ENCODE measurements around the gene MT1X.

GRCh38 chr16:56724191-56724590, 41.9 kb downstream of the MT1X start:
- TF ChIP-seq ZNF639 (tag by site-specific recombination; IDR thresholded peaks at IDR 0.05) (no peak), CTCF (tag by site-specific recombination; IDR thresholded peaks at IDR 0.05) (no peak), ZNF16 (tag by site-specific recombination; IDR thresholded peaks at IDR 0.05; ENCODE audit: low read depth) (no peak), ZNF391 (tag by site-specific recombination; IDR thresholded peaks at IDR 0.05; ENCODE audit: borderline replicate concordance, low read depth) (no peak), REPIN1 (tag by site-specific recombination; IDR thresholded peaks at IDR 0.05; ENCODE audit: low read depth) (no peak), PRDM10 (tag by site-specific recombination; IDR thresholded peaks at IDR 0.05) (no peak), ZBTB1 (tag by site-specific recombination; IDR thresholded peaks at IDR 0.05) (no peak), ZNF184 (tag by site-specific recombination; IDR thresholded peaks at IDR 0.05) (no peak), ZBTB44 (tag by site-specific recombination; IDR thresholded peaks at IDR 0.05) (no peak), ELK4 (IDR thresholded peaks at IDR 0.05; ENCODE audit: borderline replicate concordance, low read depth, low read length) (no peak), SETDB1 (IDR thresholded peaks at IDR 0.05; ENCODE audit: insufficient read length, low read length) (no peak), ZNF449 (tag by site-specific recombination; IDR thresholded peaks at IDR 0.05) (no peak), REST (tag by site-specific recombination; IDR thresholded peaks at IDR 0.05) (no peak), RBAK (tag by site-specific recombination; IDR thresholded peaks at IDR 0.05) (no peak)
